Astrocyte (in vitro differentiated cells and primary cell): ENCODE results near the gene RAE1.

Source experiments
- EZH2 ChIP-seq: IDR thresholded peaks from 2 replicates; pipeline ENCODE4 v1.6.1; 2012; ENCODE audit warnings: mild to moderate bottlenecking, low read length, inconsistent platforms; ENCODE audit not compliant: insufficient read depth
- TF ChIP-seq, protein P1 (sequence below): IDR thresholded peaks from 2 replicates; pipeline ENCODE4 v1.5.1; 2011; ENCODE audit warnings: low read depth, mild to moderate bottlenecking, inconsistent platforms, low read length, moderate library complexity; ENCODE audit not compliant: insufficient read depth

DNA sequence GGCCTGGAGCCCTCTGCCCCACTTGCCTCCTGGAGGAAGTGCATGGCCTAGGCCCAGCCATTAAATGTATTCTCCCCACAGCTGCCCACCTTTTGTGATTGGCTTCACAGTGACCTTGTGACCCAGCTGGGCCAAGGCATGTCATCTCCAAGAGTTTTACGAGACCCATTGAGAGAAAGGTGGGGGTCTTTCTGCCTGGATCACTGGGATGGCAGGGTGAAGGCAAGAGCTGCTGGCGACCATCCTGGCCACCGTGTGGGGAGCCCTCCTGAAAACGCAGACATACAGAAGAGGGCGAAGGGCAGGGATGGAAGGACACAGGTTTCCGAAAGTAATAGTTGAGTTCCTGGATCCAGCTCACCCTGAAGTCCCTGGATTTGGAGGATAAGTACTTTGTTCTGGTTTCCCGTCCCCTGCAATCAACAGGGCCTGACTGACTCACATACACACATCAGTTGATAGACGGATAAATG is 33.7 kb upstream of the RAE1 start:
- TF ChIP-seq, protein P1, sequence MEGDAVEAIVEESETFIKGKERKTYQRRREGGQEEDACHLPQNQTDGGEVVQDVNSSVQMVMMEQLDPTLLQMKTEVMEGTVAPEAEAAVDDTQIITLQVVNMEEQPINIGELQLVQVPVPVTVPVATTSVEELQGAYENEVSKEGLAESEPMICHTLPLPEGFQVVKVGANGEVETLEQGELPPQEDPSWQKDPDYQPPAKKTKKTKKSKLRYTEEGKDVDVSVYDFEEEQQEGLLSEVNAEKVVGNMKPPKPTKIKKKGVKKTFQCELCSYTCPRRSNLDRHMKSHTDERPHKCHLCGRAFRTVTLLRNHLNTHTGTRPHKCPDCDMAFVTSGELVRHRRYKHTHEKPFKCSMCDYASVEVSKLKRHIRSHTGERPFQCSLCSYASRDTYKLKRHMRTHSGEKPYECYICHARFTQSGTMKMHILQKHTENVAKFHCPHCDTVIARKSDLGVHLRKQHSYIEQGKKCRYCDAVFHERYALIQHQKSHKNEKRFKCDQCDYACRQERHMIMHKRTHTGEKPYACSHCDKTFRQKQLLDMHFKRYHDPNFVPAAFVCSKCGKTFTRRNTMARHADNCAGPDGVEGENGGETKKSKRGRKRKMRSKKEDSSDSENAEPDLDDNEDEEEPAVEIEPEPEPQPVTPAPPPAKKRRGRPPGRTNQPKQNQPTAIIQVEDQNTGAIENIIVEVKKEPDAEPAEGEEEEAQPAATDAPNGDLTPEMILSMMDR: no peak
- no peak for TF ChIP-seq EZH2
